ENCODE results near the gene PRX. TPM values are rescaled to one million over a fixed set of nuclear protein-coding genes. Genes with fewer than 3 reads are reported as not detected.

PRX gene
- total and polyA plus RNA-seq, 2 of the 13 experiments (the other 11 are each of a cell fraction or from before 2014, with no cell fraction given) = 0.66 TPM

DNA sequence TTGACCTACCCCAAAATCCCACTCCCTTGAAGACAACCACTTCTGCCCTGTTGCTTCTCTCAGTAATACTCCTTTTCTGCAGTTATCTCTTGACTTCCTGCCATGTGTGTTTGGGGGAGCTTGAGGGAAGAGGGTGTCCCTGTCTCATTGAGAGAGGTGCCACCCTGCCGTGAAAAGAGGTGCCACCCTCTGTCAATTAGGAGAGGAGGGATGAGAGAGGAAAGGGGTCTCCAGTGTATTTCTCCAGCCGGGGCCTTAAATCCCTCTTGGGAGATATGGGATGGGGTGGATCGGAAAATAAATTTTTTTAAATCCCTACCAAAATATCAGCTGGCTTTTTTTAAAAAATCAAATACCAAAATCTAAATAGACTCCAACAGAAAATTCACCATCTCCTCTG lies 48.2 kb downstream of the PRX start:
- Histone ChIP-seq H3K4me3 (replicated peaks in 1 of 3; ENCODE audit: insufficient read depth in 1 of 3, low read depth in 2 of 3, low read length in 3 of 3) (no peak overlapping the region), H3K27me3 (ENCODE audit: control insufficient read depth in 1 of 2, insufficient read depth in 2 of 2, low read length in 2 of 2) (no peaks in the 10 kb centered on the region), H3K9ac (ENCODE audit: insufficient read depth, low read depth, low read length) (no peak overlapping the region), H4K20me1 (ENCODE audit: insufficient read depth, low read length) (no peaks in the 10 kb centered on the region), H3K9me3 (ENCODE audit: low read length) (no peaks in the 10 kb centered on the region), H3K4me2 (ENCODE audit: low read depth, low read length) (no peak overlapping the region), H3K4me1 (ENCODE audit: insufficient read depth, low read length) (no peaks in the 10 kb centered on the region), H3K36me3 (replicated peaks in 1 of 2; ENCODE audit: control insufficient read depth in 1 of 2, insufficient read depth in 2 of 2, low read length in 2 of 2) (peaks cover 3 to 12% of the 10 kb centered on the region in 2 experiments; a peak in 3 of 5 replicates), H3K27ac (ENCODE audit: extremely low read length, insufficient read depth, low read length) (no peak overlapping the region), H3K79me2 (ENCODE audit: insufficient read depth, low read length) (no peaks in the 10 kb centered on the region), H2AFZ (ENCODE audit: low read length) (no peak overlapping the region)
- intact Hi-C loops (cut with micrococcal nuclease; ENCODE audit: unreplicated experiment) = no loop called here
- WGBS (ENCODE audit: low lambda C conversion rate) = 100% methylated on average over 3 of the region's 3 CpGs
- ATAC-seq (no peak), DNase-seq (ENCODE audit: low spot score) (no peak), FAIRE-seq (no peak)
- in situ Hi-C loops (cut with HindIII; ENCODE audit: extremely low pct_ligation_motif_present, low pct_unique_long_range_greater_than_20kb) = no loop called here
- ChIA-PET POLR2A (no interaction called here), CTCF (ENCODE audit: low intra/inter-chr PET ratio, low total read pairs) (no interaction called here)
- no TSS peak for BruUV-seq (replicated peaks)
- TF ChIP-seq YEATS4 (CRISPR knock-in tag; IDR thresholded peaks at IDR 0.05; ENCODE audit: borderline replicate concordance) (no peak), SIN3B (IDR thresholded peaks at IDR 0.05; ENCODE audit: low read length) (no peak)
- TF ChIP-seq, protein P1, sequence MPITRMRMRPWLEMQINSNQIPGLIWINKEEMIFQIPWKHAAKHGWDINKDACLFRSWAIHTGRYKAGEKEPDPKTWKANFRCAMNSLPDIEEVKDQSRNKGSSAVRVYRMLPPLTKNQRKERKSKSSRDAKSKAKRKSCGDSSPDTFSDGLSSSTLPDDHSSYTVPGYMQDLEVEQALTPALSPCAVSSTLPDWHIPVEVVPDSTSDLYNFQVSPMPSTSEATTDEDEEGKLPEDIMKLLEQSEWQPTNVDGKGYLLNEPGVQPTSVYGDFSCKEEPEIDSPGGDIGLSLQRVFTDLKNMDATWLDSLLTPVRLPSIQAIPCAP (CRISPR knock-in tag; IDR thresholded peaks at IDR 0.05; ENCODE audit: low read depth) = no peak
- TF ChIP-seq, protein P2, sequence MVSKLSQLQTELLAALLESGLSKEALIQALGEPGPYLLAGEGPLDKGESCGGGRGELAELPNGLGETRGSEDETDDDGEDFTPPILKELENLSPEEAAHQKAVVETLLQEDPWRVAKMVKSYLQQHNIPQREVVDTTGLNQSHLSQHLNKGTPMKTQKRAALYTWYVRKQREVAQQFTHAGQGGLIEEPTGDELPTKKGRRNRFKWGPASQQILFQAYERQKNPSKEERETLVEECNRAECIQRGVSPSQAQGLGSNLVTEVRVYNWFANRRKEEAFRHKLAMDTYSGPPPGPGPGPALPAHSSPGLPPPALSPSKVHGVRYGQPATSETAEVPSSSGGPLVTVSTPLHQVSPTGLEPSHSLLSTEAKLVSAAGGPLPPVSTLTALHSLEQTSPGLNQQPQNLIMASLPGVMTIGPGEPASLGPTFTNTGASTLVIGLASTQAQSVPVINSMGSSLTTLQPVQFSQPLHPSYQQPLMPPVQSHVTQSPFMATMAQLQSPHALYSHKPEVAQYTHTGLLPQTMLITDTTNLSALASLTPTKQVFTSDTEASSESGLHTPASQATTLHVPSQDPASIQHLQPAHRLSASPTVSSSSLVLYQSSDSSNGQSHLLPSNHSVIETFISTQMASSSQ (IDR thresholded peaks at IDR 0.05; ENCODE audit: low read depth) = no peak
- TF ChIP-seq, protein P2 (CRISPR knock-in tag; IDR thresholded peaks at IDR 0.05; ENCODE audit: borderline replicate concordance) = no peak
- TF ChIP-seq, protein P3, sequence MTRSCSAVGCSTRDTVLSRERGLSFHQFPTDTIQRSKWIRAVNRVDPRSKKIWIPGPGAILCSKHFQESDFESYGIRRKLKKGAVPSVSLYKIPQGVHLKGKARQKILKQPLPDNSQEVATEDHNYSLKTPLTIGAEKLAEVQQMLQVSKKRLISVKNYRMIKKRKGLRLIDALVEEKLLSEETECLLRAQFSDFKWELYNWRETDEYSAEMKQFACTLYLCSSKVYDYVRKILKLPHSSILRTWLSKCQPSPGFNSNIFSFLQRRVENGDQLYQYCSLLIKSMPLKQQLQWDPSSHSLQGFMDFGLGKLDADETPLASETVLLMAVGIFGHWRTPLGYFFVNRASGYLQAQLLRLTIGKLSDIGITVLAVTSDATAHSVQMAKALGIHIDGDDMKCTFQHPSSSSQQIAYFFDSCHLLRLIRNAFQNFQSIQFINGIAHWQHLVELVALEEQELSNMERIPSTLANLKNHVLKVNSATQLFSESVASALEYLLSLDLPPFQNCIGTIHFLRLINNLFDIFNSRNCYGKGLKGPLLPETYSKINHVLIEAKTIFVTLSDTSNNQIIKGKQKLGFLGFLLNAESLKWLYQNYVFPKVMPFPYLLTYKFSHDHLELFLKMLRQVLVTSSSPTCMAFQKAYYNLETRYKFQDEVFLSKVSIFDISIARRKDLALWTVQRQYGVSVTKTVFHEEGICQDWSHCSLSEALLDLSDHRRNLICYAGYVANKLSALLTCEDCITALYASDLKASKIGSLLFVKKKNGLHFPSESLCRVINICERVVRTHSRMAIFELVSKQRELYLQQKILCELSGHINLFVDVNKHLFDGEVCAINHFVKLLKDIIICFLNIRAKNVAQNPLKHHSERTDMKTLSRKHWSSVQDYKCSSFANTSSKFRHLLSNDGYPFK (CRISPR knock-in tag; IDR thresholded peaks at IDR 0.05; ENCODE audit: borderline replicate concordance) = no peak
- TF ChIP-seq, protein P4, sequence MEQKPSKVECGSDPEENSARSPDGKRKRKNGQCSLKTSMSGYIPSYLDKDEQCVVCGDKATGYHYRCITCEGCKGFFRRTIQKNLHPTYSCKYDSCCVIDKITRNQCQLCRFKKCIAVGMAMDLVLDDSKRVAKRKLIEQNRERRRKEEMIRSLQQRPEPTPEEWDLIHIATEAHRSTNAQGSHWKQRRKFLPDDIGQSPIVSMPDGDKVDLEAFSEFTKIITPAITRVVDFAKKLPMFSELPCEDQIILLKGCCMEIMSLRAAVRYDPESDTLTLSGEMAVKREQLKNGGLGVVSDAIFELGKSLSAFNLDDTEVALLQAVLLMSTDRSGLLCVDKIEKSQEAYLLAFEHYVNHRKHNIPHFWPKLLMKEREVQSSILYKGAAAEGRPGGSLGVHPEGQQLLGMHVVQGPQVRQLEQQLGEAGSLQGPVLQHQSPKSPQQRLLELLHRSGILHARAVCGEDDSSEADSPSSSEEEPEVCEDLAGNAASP (CRISPR knock-in tag; IDR thresholded peaks at IDR 0.05; ENCODE audit: borderline replicate concordance) = no peak
- TF ChIP-seq, protein P5, sequence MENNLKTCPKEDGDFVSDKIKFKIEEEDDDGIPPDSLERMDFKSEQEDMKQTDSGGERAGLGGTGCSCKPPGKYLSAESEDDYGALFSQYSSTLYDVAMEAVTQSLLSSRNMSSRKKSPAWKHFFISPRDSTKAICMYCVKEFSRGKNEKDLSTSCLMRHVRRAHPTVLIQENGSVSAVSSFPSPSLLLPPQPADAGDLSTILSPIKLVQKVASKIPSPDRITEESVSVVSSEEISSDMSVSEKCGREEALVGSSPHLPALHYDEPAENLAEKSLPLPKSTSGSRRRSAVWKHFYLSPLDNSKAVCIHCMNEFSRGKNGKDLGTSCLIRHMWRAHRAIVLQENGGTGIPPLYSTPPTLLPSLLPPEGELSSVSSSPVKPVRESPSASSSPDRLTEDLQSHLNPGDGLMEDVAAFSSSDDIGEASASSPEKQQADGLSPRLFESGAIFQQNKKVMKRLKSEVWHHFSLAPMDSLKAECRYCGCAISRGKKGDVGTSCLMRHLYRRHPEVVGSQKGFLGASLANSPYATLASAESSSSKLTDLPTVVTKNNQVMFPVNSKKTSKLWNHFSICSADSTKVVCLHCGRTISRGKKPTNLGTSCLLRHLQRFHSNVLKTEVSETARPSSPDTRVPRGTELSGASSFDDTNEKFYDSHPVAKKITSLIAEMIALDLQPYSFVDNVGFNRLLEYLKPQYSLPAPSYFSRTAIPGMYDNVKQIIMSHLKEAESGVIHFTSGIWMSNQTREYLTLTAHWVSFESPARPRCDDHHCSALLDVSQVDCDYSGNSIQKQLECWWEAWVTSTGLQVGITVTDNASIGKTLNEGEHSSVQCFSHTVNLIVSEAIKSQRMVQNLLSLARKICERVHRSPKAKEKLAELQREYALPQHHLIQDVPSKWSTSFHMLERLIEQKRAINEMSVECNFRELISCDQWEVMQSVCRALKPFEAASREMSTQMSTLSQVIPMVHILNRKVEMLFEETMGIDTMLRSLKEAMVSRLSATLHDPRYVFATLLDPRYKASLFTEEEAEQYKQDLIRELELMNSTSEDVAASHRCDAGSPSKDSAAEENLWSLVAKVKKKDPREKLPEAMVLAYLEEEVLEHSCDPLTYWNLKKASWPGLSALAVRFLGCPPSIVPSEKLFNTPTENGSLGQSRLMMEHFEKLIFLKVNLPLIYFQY (CRISPR knock-in tag; IDR thresholded peaks at IDR 0.05; ENCODE audit: borderline replicate concordance) = no peak
- TF ChIP-seq, protein P6, sequence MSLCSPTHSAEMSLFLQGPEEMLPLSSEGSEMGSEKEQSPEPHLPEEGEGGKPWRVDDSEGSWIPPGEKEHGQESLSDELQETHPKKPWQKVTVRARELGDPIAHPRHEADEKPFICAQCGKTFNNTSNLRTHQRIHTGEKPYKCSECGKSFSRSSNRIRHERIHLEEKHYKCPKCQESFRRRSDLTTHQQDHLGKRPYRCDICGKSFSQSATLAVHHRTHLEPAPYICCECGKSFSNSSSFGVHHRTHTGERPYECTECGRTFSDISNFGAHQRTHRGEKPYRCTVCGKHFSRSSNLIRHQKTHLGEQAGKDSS (CRISPR knock-in tag; IDR thresholded peaks at IDR 0.05; ENCODE audit: borderline replicate concordance, low read depth) = no peak

All from HepG2 (cell line).